Stimulated activated CD8-positive, alpha-beta memory T cell treated with anti-CD3 and anti-CD28 coated beads, Interleukin-7, amount 100 ng/mL, for 48 hours (primary cell): ENCODE measurements around the gene GLIS2.
"Not testable (repeated sequence)": the region's sequence is repeated elsewhere in the genome, so short reads cannot be mapped to it uniquely, and the experiment has no call there.

Experiments used
- DNase-seq, 2 donors: peaks; one replicate each; pipeline ENCODE4 v3.0.0-alpha.2; 2020; ENCODE audit warnings: low read depth in 1 of 2; ENCODE audit errors: extremely low read depth in 1 of 2

Gene GLIS2

GRCh38 chr16:4333714-4334113, 17.8 kb downstream of the GLIS2 start:
- DNase-seq = not testable (repeated sequence)

- no peak for DNase-seq
Observed at GRCh38 chr16:4334724-4335495, 19.0 kb downstream of the GLIS2 start.

- DNase-seq = no peak
Observed at GRCh38 chr16:4336701-4337539, 21.1 kb downstream of the GLIS2 start.

GRCh38 chr16:4337540-4338088, 21.7 kb downstream of the GLIS2 start:
- DNase-seq = no peak

GRCh38 chr16:4338125-4338582, 22.3 kb downstream of the GLIS2 start:
- DNase-seq = no peak

- DNase-seq = no peak
Observed at GRCh38 chr16:4338712-4339299, 22.9 kb downstream of the GLIS2 start.

GRCh38 chr16:4339455-4339854, 23.6 kb downstream of the GLIS2 start:
- no peak for DNase-seq

GRCh38 chr16:4339909-4340308, 24.0 kb downstream of the GLIS2 start:
- no peak for DNase-seq

GRCh38 chr16:4340443-4340842, 24.6 kb downstream of the GLIS2 start:
- no peak for DNase-seq

GRCh38 chr16:4341250-4341649, 25.4 kb downstream of the GLIS2 start:
- no peak for DNase-seq

- DNase-seq = no peak
Observed at GRCh38 chr16:4342866-4343744, 27.2 kb downstream of the GLIS2 start.

- not testable (repeated sequence) for DNase-seq
Observed at GRCh38 chr16:4344300-4344982, 28.6 kb downstream of the GLIS2 start.

- no peak for DNase-seq
Observed at GRCh38 chr16:4344983-4345835, 29.3 kb downstream of the GLIS2 start.

- DNase-seq = no peak
Observed at GRCh38 chr16:4345836-4346781, 30.2 kb downstream of the GLIS2 start.

- DNase-seq = no peak
Observed at GRCh38 chr16:4347010-4347409, 31.1 kb downstream of the GLIS2 start.

- no peak for DNase-seq
Observed at GRCh38 chr16:4347765-4348509, 32.1 kb downstream of the GLIS2 start.

- no peak for DNase-seq
Observed at GRCh38 chr16:4349332-4349731, 33.5 kb downstream of the GLIS2 start.
